ENCODE results near the gene TTC19.
"Not testable (repeated sequence)": the region's sequence is repeated elsewhere in the genome, so short reads cannot be mapped to it uniquely, and the experiment has no call there.

The TTC19 gene

DNA sequence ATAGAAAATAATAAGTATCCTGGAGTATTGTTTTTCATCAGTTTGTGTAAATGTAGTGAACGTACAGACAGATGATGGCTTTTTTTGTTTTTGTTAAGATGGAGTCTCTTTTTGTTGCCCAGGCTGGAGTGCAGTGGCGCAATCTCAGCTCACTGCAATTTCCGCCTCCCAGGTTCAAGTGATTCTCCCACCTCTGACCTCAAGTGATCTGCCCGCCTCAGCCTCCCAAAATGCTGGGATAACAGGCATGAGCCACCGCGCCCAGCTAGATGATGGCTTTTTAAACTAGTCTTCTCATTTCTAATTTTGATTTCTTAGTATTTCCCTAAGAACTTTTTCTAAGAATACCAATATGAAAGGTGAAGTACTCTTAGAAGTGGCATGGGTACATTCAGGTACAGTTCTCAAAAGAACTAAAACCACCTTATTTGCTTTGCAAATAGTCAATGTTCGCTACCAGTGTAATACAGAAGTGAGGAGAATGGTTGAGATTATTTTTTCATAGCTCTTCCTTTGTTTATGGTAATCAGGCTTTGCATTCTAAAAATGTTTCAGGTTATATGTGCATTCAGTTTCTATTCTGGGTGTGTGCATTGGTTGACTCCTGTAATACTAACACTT lies 34.2 kb downstream of the TTC19 start:
- no peak for DNase-seq

DNA sequence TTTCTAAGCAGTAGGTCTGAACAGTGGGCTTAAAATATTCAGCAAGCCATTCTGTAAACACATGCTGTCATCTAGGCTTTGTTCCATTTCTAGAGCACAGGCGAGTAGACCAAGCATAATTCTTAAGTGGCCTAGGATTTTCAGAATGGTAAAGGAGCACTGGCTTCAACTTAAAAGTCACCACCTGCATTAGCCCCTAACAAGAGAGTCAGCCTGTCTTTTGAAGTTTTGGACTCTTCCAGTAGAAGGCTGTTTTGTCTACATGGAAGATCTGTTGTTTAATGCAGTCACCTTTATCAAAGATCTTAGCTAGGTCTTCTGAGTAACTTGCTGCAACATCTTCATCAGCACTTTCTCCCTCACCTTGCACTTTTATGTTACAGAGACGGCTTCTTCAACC lies 36.6 kb downstream of the TTC19 start:
- no peak for DNase-seq

DNA sequence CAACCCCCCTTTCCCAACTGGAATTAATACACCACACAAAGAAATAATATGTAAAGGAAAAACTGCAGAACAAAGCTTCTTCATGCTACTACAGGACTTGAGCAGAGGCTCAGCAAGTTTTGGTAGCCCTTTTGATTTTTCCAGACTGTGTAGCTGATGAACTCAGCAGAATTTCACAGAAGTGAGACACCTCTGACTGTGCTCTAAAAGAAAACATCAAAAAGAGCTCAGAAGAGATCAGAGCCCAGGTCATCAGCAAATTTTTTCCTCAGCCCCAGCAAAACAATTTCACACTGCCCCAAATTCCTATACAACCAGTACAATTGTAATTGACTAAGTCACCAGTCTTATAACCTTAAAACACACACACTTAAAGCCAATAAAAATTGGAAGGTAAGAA lies 38.0 kb downstream of the TTC19 start:
- no peak for DNase-seq

DNA sequence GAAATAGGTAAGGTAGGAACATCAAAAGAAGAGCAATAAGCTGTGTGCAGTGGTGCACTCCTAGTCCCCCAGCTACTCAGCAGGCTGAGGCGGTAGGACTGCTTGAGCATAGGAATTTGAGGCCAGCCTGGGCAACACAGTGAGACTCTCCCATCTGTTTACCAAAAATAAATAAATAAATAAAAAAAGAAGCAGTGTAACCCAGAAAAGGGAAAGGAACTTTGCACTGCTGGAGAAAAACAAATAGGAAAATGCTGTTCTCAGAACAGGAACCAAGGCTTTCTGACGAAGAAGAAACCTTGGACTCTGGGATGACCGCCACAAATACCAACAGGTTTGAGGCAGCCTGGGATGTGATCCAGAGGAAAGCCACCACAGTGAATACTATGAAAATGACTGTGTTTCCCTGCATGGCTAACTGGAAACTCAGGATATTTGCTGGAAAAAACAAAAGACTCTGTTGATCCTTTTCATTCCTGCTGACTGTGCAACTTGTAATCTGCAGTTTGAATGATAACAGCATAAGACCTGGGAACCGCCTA lies 41.2 kb downstream of the TTC19 start:
- no peak for DNase-seq

DNA sequence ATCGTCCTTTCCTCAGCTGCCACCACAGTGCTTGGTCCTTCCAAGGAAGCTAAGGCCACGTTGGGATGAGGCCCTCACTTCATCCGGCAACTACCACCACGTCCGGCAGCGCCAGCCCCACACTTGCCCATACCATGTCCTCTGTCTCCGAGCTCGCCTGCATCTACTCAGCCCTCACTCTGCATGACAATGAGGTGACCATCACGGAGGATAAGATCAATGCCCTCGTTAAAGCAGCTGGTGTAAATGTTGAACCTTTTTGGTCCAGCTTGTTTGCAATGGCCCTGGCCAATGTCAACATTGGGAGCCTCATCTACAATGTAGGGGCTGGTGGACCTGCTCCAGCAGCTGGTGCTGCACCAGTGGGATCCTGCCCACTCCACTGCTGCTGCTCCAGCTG lies 44.9 kb downstream of the TTC19 start:
- no peak for DNase-seq

DNA sequence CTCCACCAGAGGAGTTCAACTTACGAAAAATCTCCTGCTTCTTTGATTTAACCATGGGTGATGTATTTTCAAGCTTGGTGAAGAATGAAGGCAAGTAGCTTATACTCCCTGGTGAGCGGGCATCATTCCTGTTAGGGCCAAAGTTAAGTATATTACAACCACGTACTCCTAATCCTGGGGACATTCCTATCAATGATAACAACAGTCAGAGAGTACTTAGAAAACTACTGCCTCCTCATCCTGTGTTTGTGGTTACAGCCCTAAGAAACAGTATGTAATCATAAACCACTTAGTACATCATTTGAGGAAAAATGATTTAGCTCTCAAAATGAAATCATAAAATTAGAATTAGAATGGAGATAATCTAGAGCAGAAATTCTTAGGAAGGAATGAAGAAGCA lies 47.3 kb downstream of the TTC19 start:
- no peak for DNase-seq

DNA sequence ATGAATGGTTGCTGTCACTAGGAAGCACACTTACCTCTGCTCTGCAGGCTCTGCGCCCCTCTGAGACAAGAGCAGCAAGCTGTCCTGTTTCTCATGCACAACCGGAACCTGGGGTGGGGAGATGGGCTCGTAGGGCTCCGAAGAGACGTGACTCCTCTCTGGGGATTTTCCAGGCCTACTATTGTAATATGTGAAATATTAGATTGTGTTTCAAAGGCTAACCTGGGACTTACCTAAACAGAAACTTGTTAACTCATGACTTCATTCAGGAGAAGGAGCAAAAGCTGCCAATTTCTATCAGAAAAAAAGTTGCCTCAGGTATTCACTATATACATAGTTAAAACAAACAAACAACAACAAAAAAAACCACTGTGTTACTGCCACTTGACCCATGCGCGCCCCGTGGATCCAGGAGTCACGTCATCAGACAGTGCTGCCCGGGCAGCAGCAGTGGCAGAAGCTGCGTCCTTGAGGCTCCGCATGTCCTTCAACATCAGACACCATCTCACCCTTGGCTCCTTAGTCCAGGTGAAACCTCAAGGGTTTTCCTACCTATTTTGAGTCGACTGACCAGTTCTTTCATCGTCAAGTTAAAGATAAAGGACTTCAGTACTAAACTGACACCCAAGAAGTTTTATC lies 49.3 kb downstream of the TTC19 start:
- no peak for DNase-seq

DNA sequence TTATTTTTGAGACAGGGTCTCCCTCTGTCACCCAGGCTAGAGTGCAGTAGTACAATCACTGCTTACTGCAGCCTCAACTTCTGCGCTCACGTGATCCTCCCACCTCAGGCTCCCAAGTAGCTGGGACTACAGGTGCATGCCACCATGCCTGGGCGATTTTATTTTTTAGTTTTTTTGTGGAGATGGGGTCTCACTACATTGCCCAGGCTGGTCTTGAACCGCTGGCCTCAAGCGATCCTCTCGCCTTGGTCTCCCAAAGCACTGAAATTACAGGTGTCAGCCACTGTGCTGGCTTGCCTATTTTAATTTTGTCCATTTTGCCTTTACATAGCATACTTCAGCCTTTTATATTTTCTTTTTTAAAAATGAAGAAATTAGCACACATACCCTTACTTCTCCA lies 51.2 kb downstream of the TTC19 start:
- DNase-seq = no peak

DNA sequence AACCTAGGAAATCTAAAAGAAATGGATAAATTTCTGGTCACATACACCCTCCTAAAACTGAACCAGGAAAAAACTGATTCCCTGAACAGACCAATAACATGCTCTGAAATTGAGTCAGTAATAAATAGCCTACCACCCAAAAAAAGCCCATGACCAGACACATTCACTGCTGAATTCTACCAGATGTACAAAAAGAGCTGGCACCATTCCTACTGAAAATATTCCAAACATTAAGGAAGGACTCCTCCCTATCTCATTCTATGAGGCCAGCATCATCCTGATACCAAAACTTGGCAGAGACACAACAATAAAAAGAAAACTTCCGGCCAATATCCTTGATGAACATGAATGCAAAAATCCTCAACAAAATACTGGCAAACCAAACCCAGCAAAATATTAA lies 52.9 kb downstream of the TTC19 start:
- DNase-seq = no peak

DNA sequence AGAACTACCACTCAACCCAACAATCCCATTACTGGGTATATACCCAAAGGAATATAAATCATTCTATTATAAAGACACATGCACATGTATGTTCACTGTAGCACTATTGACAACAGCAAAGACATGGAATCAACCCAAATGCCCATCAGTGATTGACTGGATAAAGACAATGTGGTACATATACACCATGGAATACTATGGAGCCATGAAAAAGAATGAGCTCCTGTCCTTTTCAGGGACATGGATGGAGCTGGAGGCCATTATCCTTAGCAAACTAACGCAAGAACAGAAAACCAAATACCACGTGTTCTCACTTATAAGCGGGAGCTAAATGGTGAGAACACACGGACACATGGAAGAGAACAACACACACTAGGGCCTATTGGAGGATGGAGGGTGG lies 55.5 kb downstream of the TTC19 start:
- DNase-seq = not testable (repeated sequence)

DNA sequence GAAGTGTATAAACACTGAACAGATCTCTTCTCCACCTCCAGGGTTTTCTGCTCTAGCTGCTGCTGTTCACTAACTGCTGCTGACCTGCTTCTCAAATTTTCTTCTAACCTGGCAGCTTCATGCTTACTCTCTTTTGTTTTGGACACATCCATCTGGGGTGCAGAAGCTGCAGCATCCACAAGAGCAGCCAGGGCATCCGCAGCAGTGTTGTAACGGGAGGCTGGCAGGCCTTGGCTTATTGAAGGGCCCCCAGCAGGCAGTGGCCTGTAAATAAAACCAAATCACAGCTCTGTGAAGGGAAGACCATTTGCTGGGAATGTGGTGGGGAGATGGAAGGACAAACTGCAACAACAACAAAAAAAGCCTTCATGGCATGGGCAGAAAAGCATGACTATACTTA lies 62.0 kb downstream of the TTC19 start:
- no peak for DNase-seq

DNA sequence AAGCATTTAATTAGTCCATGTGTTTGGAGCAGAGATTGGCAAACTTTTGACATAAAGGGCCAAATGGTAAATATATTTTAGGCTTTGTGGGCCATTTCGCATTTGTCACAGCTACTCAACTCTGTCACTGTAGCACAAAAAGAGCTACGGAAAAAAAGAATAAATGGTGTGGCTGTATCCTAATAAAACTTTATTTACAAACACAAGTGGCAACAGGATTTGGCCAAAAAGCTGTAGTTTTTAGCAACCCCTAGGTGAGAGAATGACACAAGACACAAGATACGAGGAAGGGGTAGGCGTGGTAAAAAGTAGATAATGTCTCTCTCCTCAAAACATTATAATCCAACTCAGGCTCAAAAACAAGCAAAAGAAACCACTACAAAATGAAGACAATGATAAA lies 66.5 kb downstream of the TTC19 start:
- DNase-seq = no peak

DNA sequence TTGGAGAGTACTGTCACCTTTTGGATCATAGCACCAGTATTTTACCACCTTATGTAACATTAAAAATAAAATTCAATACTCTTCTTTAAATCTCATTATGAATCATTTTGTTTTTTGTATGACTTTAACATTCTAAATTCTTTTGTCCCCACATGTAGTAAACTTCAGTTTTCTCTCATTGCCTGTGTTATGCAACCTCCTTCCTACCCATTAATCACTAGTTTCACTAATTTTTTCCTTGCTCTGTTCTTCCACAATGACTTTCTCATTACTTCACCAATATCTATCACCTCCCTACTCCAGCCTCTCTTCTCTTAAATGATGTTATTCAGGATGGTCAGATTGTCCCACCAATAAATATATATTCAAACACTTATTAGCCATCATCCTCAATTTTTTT lies 68.7 kb downstream of the TTC19 start:
- no peak for DNase-seq

DNA sequence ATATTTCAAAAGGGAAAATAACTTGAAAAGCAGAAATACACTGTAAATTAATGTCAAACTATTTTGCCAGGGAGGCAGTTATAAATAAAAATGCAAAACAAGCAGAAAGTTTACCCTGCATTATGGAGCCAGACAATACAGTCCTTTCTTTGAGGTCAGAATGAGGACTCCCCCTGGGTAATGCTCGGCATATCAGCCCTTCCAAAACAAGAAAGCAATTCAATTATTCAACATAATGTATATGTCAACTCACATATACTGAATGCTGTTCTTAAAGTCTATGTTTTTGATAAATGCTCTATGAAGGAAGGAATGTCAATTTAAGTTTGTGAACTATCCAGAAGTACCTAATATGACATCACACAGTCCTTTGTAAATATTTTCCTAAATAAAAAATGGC lies 72.4 kb downstream of the TTC19 start:
- DNase-seq = no peak

DNA sequence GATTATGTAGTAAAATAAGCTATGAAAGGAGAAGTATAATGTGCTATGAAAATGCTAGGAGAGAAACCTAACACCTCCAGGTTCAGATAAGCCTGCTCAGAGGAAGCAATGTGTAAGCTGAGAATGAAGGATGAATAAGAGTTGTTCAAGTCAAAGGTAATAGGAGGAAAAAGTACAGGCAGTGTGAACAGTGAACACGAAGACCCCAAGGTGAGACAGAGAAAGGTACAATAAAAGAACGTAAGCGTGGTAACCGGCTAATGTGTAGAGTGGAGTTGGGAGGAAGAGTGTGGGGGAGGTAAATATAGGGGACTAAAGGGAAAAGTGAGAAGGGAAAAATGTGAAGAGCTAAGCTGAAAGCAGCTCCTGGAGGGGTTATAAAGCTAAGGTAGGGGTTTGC lies 74.2 kb downstream of the TTC19 start:
- DNase-seq = no peak

DNA sequence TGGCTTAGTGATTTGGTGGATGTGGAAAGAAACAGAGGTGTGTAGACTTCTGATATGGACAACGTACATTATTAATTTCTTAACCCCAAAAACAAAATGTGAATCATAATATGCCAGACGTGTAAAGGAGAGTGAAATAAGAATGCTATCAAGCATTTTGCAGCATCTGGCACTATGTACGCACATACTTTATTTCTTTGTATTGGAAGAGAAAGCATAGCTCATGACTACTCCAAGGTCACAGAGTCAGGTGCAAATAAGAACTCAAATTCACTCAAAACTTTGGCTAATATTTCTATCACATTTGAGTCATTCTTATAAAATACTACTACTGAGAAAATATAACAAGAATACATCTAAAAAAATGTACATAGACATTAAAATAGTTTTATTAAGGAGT lies 74.8 kb downstream of the TTC19 start:
- no peak for DNase-seq

DNA sequence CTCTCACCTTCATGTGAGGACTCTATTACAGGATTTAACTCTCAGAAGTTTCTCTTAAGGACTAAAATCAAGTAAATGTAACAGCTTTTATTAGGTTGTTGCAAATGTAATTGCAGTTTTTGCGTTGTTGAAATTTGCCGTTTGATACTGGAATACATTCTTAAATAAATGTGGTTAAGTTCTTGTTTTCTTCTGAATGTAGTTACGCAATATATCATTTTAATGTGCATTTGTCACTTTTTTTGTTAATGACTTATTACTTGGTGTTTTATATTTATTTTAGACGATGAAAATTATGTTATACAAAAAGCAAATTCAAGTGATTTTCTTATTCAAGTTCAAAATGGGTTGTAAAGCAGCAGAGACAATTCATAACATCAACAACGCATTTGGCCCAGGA lies 76.3 kb downstream of the TTC19 start:
- DNase-seq = no peak
